HepG2 (cell line): ENCODE data around the gene SEH1L. TPM values are rescaled to one million over a fixed set of nuclear protein-coding genes. Genes with fewer than 3 reads are reported as not detected.

Experiments
- BHLHE40 ChIP-seq: IDR thresholded peaks from 2 replicates; pipeline ENCODE4 v1.6.1; 2011; ENCODE audit warnings: low read length, improper control_type of control experiment
- CBX5 ChIP-seq: sonication (generic); formaldehyde crosslinking; IDR thresholded peaks from 2 replicates; pipeline ENCODE4 v1.4.0; 2020; ENCODE audit warnings: missing genetic modification reagents, borderline replicate concordance
- DDIT3 ChIP-seq: sonication (generic); formaldehyde crosslinking; IDR thresholded peaks from 2 replicates; pipeline ENCODE4 v1.4.0; 2020; ENCODE audit warnings: mild to moderate bottlenecking, missing genetic modification reagents
- EEA1 ChIP-seq: sonication (generic); formaldehyde crosslinking; IDR thresholded peaks from 2 replicates; pipeline ENCODE4 v1.5.1; 2020; ENCODE audit warnings: mild to moderate bottlenecking, missing genetic modification reagents, borderline replicate concordance
- FOSL2 ChIP-seq: sonication (generic); formaldehyde crosslinking; IDR thresholded peaks from 2 replicates; pipeline ENCODE4 v1.4.0; 2020; ENCODE audit warnings: missing genetic modification reagents
- HNRNPK ChIP-seq: fragments of 200-400 bp; formaldehyde crosslinking; IDR thresholded peaks from 2 replicates; pipeline ENCODE4 v1.6.1; 2018; ENCODE audit warnings: low read length, low read depth, moderate library complexity, mild to moderate bottlenecking; ENCODE audit not compliant: poor library complexity, severe bottlenecking
- JDP2 ChIP-seq: sonication (generic); formaldehyde crosslinking; IDR thresholded peaks from 2 replicates; pipeline ENCODE4 v1.8.1; 2022; ENCODE audit warnings: missing genetic modification reagents, borderline replicate concordance
- NFATC3 ChIP-seq: sonication (generic); formaldehyde crosslinking; IDR thresholded peaks from 2 replicates; pipeline ENCODE4 v1.5.1; 2020; ENCODE audit warnings: mild to moderate bottlenecking, missing genetic modification reagents
- NFYC ChIP-seq: IDR thresholded peaks from 2 replicates; pipeline ENCODE4 v1.6.1; 2016; ENCODE audit warnings: missing genetic modification reagents, missing compliant biosample characterization
- NR1H2 ChIP-seq: sonication (generic); formaldehyde crosslinking; IDR thresholded peaks from 2 replicates; pipeline ENCODE4 v1.8.1; 2022; ENCODE audit warnings: low read depth, missing genetic modification reagents, borderline replicate concordance
- PHB2 ChIP-seq: fragments of 450-650 bp; IDR thresholded peaks from 2 replicates; pipeline ENCODE4 v1.6.1; 2018; ENCODE audit not compliant: partially characterized antibody
- PRMT3 ChIP-seq: sonication (generic); formaldehyde crosslinking; IDR thresholded peaks from 2 replicates; pipeline ENCODE4 v1.8.1; 2022; ENCODE audit warnings: low read depth, mild to moderate bottlenecking, moderate library complexity, missing genetic modification reagents, borderline replicate concordance
- RARA ChIP-seq: IDR thresholded peaks from 2 replicates; pipeline ENCODE4 v1.6.1; 2016; ENCODE audit warnings: missing genetic modification reagents, missing compliant biosample characterization
- REL ChIP-seq: sonication (generic); formaldehyde crosslinking; conservative IDR thresholded peaks from 2 replicates; pipeline ENCODE4 v1.8.0; 2022; ENCODE audit warnings: mild to moderate bottlenecking, missing genetic modification reagents, moderate library complexity
- REPIN1 ChIP-seq: sonication (generic); formaldehyde crosslinking; IDR thresholded peaks from 2 replicates; pipeline ENCODE4 v1.8.0; 2022; ENCODE audit warnings: missing genetic modification reagents, low read depth, mild to moderate bottlenecking, borderline replicate concordance
- RFXAP ChIP-seq: sonication (generic); formaldehyde crosslinking; IDR thresholded peaks from 2 replicates; pipeline ENCODE4 v1.4.0; 2020; ENCODE audit warnings: missing genetic modification reagents, borderline replicate concordance
- RORA ChIP-seq: sonication (generic); formaldehyde crosslinking; IDR thresholded peaks from 2 replicates; pipeline ENCODE4 v1.5.0; 2020; ENCODE audit warnings: mild to moderate bottlenecking, missing genetic modification reagents, moderate library complexity
- SMARCE1 ChIP-seq: fragments of 450-650 bp; IDR thresholded peaks from 2 replicates; pipeline ENCODE4 v1.6.1; 2017; ENCODE audit warnings: borderline replicate concordance
- SRSF4 ChIP-seq: fragments of 200-400 bp; formaldehyde crosslinking; IDR thresholded peaks from one replicate; pipeline ENCODE4 v1.6.1; 2018; ENCODE audit warnings: mild to moderate bottlenecking, low read depth, low read length, moderate library complexity; ENCODE audit not compliant: poor library complexity, severe bottlenecking
- TCF7 ChIP-seq: sonication (generic); IDR thresholded peaks from 2 replicates; pipeline ENCODE4 v1.6.1; 2016; ENCODE audit warnings: antibody characterized with exemption, low read depth
- TSC22D2 ChIP-seq: sonication (generic); formaldehyde crosslinking; IDR thresholded peaks from 2 replicates; pipeline ENCODE4 v1.5.1; 2020; ENCODE audit warnings: missing genetic modification reagents, mild to moderate bottlenecking, borderline replicate concordance
- WIZ ChIP-seq: sonication (generic); formaldehyde crosslinking; IDR thresholded peaks from 2 replicates; pipeline ENCODE4 v1.5.1; 2020; ENCODE audit warnings: mild to moderate bottlenecking, missing genetic modification reagents
- ZFP62 ChIP-seq: sonication (generic); formaldehyde crosslinking; IDR thresholded peaks from 2 replicates; pipeline ENCODE4 v1.4.0; 2020; ENCODE audit warnings: missing genetic modification reagents
- ZFX ChIP-seq: sonication (generic); formaldehyde crosslinking; IDR thresholded peaks from 2 replicates; pipeline ENCODE4 v1.4.0; 2020; ENCODE audit warnings: mild to moderate bottlenecking, low read depth, missing genetic modification reagents, moderate library complexity
- ZNF225 ChIP-seq: sonication (generic); formaldehyde crosslinking; IDR thresholded peaks from 2 replicates; pipeline ENCODE4 v1.4.0; 2020; ENCODE audit warnings: mild to moderate bottlenecking, missing genetic modification reagents
- ZNF460 ChIP-seq: sonication (generic); formaldehyde crosslinking; IDR thresholded peaks from 2 replicates; pipeline ENCODE4 v1.5.1; 2020; ENCODE audit warnings: missing genetic modification reagents, mild to moderate bottlenecking, borderline replicate concordance
- ZNF605 ChIP-seq: sonication (generic); formaldehyde crosslinking; IDR thresholded peaks from 2 replicates; pipeline ENCODE4 v1.8.0; 2022; ENCODE audit warnings: mild to moderate bottlenecking, missing genetic modification reagents
- ZNF644 ChIP-seq: IDR thresholded peaks from 2 replicates; pipeline ENCODE4 v1.6.1; 2016; ENCODE audit warnings: low read depth
- polyA plus RNA-seq, 8 experiments: library from polyadenylated mRNA; depleted of rRNA in 3 of 8; stranded (reverse) in 7 of 8; unstranded in 1 of 8; fragments of >200 nt; fragmentation: Illumina TruSeq in 4 of 8; extraction: Trizol in 4 of 8; gene quantifications; 2 replicates each; pipeline versions ENCODE4 v1.2.1 to v1.2.3, GENCODE V29; 2011 to 2016; ENCODE audit warnings: low read depth in 4 of 8, missing spikeins in 1 of 8, mixed read lengths in 1 of 8; ENCODE audit not compliant: insufficient read depth in 1 of 8
- total RNA-seq, 5 experiments: library from RNA; depleted of rRNA; stranded (reverse); fragments of >200 nt; fragmentation: Illumina TruSeq; extraction: Trizol; gene quantifications; 2 replicates each; pipeline ENCODE4 v1.2.3, GENCODE V29; 2016; ENCODE audit warnings: low read depth in 1 of 5
- TF ChIP-seq, protein P1 (sequence below): sonication (generic); formaldehyde crosslinking; IDR thresholded peaks from 2 replicates; pipeline ENCODE4 v1.5.1; 2020; ENCODE audit warnings: missing genetic modification reagents, mild to moderate bottlenecking, borderline replicate concordance
- TF ChIP-seq, protein P2 (sequence below): sonication (generic); formaldehyde crosslinking; IDR thresholded peaks from 2 replicates; pipeline ENCODE4 v1.4.0; 2020; ENCODE audit warnings: missing genetic modification reagents, mild to moderate bottlenecking, borderline replicate concordance

The SEH1L gene
- total and polyA plus RNA-seq, 2 of the 13 experiments (the other 11 are each of a cell fraction or from before 2014, with no cell fraction given) = 59.6 to 63.5 TPM

- TF ChIP-seq SRSF4 = peak; percentile 79
- no peak for TF ChIP-seq ZNF460 (CRISPR knock-in tag)
- peak; percentile 53; the same call in 1 of the 2 replicates for TF ChIP-seq BHLHE40
- no peak for TF ChIP-seq ZNF644 (CRISPR knock-in tag)
- TF ChIP-seq HNRNPK = peak; percentile 81
- no peak for TF ChIP-seq PHB2
- TF ChIP-seq ZNF605 (CRISPR knock-in tag) = peak; percentile 94
- TF ChIP-seq, protein P1, sequence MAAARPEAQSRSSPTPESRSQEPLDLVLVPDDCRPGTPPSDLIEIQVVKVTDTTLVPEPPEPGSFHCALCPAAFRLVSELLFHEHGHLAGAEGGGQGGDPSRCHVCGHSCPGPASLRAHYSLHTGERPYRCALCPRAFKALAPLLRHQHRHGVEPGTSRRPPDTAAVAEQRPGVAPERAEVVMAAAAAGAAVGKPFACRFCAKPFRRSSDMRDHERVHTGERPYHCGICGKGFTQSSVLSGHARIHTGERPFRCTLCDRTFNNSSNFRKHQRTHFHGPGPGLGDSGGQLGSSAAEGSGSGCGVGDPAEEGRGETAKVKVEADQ (CRISPR knock-in tag) = peak; percentile 67; the same call in 1 of the 2 replicates
- TF ChIP-seq RORA (CRISPR knock-in tag) = no peak
- peak; percentile 94 for TF ChIP-seq REL (CRISPR knock-in tag)
- TF ChIP-seq DDIT3 (CRISPR knock-in tag) = no peak
- TF ChIP-seq RFXAP = peak; percentile 95; the same call in 1 of the 2 replicates
- peak; percentile 38 for TF ChIP-seq FOSL2
- TF ChIP-seq ZFP62 (CRISPR knock-in tag) = no peak
- peak; percentile 44; the same call in 1 of the 2 replicates for TF ChIP-seq CBX5
- peak; percentile 94; the same call in 1 of the 2 replicates for TF ChIP-seq EEA1 (CRISPR knock-in tag)
- TF ChIP-seq JDP2 (CRISPR knock-in tag) = peak; percentile 69; the same call in 1 of the 2 replicates
- no peak for TF ChIP-seq SMARCE1
- TF ChIP-seq, protein P2, sequence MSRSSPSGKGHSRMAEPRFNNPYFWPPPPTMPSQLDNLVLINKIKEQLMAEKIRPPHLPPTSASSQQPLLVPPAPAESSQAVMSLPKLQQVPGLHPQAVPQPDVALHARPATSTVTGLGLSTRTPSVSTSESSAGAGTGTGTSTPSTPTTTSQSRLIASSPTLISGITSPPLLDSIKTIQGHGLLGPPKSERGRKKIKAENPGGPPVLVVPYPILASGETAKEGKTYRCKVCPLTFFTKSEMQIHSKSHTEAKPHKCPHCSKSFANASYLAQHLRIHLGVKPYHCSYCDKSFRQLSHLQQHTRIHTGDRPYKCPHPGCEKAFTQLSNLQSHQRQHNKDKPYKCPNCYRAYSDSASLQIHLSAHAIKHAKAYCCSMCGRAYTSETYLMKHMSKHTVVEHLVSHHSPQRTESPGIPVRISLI = no peak
- TF ChIP-seq TCF7 = no peak
- TF ChIP-seq TSC22D2 = peak; percentile 72; the same call in 1 of the 2 replicates
- peak; percentile 88; the same call in 1 of the 2 replicates for TF ChIP-seq ZNF225 (CRISPR knock-in tag)
- TF ChIP-seq PRMT3 = peak; percentile 58; the same call in 1 of the 2 replicates
- TF ChIP-seq ZFX (CRISPR knock-in tag) = peak; percentile 94
- TF ChIP-seq NFATC3 (CRISPR knock-in tag) = peak; percentile 91
- TF ChIP-seq REPIN1 = peak; percentile 82
- TF ChIP-seq WIZ (CRISPR knock-in tag) = no peak
- TF ChIP-seq NR1H2 (CRISPR knock-in tag) = no peak
- TF ChIP-seq NFYC (CRISPR knock-in tag) = 0 out of 2 replicates have a peak, but pooled peaks have one; percentile 5
- no peak for TF ChIP-seq RARA (CRISPR knock-in tag)
Observed at GRCh38 chr18:12948050-12948804, 416 bp downstream of the SEH1L start (continued).
